RWPE1 (cell line): ENCODE results near the gene TAS2R60.

ENCODE experiments used
- CTCF ChIA-PET: fragments of 350-600 bp; sonication (Branson Sonifier 250); formaldehyde crosslinking; extraction: SDS; loops from one replicate; lab custom pipeline; 2021; lab: Yijun Ruan, JAX
- POLR2A ChIA-PET: fragments of 400-600 bp; formaldehyde crosslinking; extraction: SDS; loops from one replicate; lab custom pipeline; 2020; ENCODE audit warnings: antibody characterized with exemption; ENCODE audit not compliant: low non-redundant PET; lab: Yijun Ruan, JAX
- DNase-seq: peaks from one replicate; pipeline ENCODE4 v3.0.0; 2012; ENCODE audit warnings: low spot score
- H3K27ac ChIP-seq: fragments of 450-650 bp; 2 replicates; pipeline ENCODE4 v1.5.1; 2017
- CTCF ChIP-seq: fragments of 450-650 bp; conservative IDR thresholded peaks from 2 replicates; pipeline ENCODE4 v1.5.1; 2017; ENCODE audit warnings: low read depth, mild to moderate bottlenecking

TAS2R60 gene

GRCh38 chr7:143487566-143487965, 44.3 kb downstream of the TAS2R60 start:
- POLR2A ChIA-PET: no interaction called here
- no peak for DNase-seq
- no peak overlapping the region for H3K27ac ChIP-seq

DNA sequence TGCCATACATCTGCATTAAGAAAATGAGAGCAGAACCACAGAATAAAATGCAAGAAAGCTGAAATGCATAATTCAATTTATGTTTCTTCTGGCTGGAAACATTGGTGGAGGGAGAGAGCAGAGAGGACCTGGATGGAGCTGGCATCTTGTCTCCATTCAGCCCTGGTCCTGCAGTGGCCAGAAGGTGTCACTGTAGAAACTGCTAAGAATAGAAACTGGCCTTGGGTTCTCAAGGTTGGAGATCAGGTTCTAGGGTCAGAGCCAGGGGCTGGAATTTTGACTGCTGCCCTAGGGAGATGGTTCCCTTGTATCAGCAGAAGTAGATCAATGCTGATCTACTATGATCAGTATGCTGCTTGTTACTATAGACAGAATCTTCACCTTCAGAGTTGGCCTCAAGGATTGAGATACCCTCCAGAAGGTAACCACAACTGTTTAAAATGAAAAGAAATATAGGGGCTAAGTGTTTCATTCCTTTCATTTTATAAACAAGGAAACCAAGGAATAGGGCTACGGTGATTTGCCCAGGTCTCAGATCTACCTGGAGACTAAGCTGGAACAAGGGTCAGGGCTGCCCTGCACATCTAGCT, 47.6 kb downstream of the TAS2R60 start:
- TF ChIP-seq CTCF: peak; percentile 0; the same call in 1 of the 2 replicates
- H3K27ac ChIP-seq: no peak overlapping the region
- no peak for DNase-seq
- ChIA-PET POLR2A (no interaction called here), CTCF (interaction anchor here (0.6 kb wide), 1 partner anchor 18 kb away, joined by 3 read pairs; no protein-coding TSS in a partner anchor)

More at GRCh38 chr7:143487566-143487965, 44.3 kb downstream of the TAS2R60 start:
- CTCF ChIA-PET: no interaction called here
- TF ChIP-seq CTCF: no peak

- no peak overlapping the region for H3K27ac ChIP-seq
- TF ChIP-seq CTCF: no peak
- ChIA-PET CTCF (no interaction called here), POLR2A (no interaction called here)
- DNase-seq: peak; percentile 48
These were observed 48.8 kb downstream of the TAS2R60 start for GRCh38 chr7:143492043-143492471.

GRCh38 chr7:143492799-143493739, 49.8 kb downstream of the TAS2R60 start:
- peak; percentile 5 for DNase-seq
- ChIA-PET CTCF (no interaction called here), POLR2A (no interaction called here)
- TF ChIP-seq CTCF: no peak
- no peak overlapping the region for H3K27ac ChIP-seq

DNA sequence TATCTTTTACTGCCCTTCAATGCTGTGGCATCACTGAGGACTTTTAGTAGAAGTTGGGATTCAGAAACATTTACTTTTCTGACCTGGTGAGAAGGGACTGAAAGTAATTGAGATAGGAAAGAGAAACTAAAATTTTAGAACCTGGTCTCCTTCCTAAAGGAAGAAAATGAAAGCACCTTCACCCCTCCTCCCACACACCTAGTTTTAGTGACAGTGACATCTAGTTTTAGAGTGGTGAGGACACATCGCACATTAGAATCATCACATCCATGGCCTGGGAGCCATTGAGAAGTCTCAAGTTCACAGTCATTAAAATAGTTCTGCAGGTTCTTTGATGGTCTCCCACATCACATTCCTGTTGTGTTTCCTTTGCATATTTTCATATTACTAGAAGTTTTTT, 50.5 kb downstream of the TAS2R60 start:
- CTCF ChIA-PET: no interaction called here

More for the DNA sequence above, 50.5 kb downstream of the TAS2R60 start:
- no peak for TF ChIP-seq CTCF
- H3K27ac ChIP-seq: no peak overlapping the region
- no peak for DNase-seq
- POLR2A ChIA-PET: no interaction called here
